HL-60 (cell line): ENCODE measurements around the gene CD14.

ENCODE experiments used
- CTCF ChIP-seq: IDR thresholded peaks from one replicate; pipeline ENCODE4 v1.5.1; 2011; ENCODE audit warnings: low read length, control low read depth, inconsistent platforms; ENCODE audit not compliant: insufficient read depth
- SPI1 ChIP-seq: IDR thresholded peaks from 2 replicates; pipeline ENCODE4 v1.6.1; 2012; ENCODE audit warnings: low read depth, mild to moderate bottlenecking, borderline replicate concordance

GRCh38 chr5:140635291-140636257, 2.6 kb upstream of the CD14 start:
- TF ChIP-seq CTCF = no peak
- no peak for TF ChIP-seq SPI1
